Endothelial cell of umbilical vein (primary cell): ENCODE results near the gene FAM136A. TPM values are rescaled to one million over a fixed set of nuclear protein-coding genes. Genes with fewer than 3 reads are reported as not detected.

Experiments
- BruUV-seq: library from RNA; stranded (reverse); fragments of 400-500 nt; replicated peaks from 2 replicates; lab custom pipeline; 2021; lab: Mats Ljungman, UMichigan
- CTCF ChIA-PET: fragments of 300-600, 350-600 bp; sonication (Branson Sonifier 250); formaldehyde crosslinking; loops from one replicate; lab custom pipeline; 2021; ENCODE audit warnings: antibody characterized with exemption, inconsistent platforms; lab: Charles Lee
- POLR2A ChIA-PET: fragments of 300-600, 350-600 bp; sonication (Branson Sonifier 250); formaldehyde crosslinking; loops from one replicate; lab custom pipeline; 2021; ENCODE audit warnings: antibody characterized with exemption, inconsistent platforms; lab: Charles Lee
- DNase-seq: peaks from one replicate; pipeline ENCODE4 v3.0.0-alpha.2; 2011; ENCODE audit warnings: low read depth, low spot score
- FAIRE-seq: peaks from 2 replicates; lab custom pipeline; 2011; peaks lifted over from hg19 to GRCh38; lab: Jason Lieb, UNC
- H2AFZ ChIP-seq: 2 replicates; pipeline ENCODE4 v1.6.0; 2012; ENCODE audit warnings: low read depth, low read length, control low read depth, inconsistent platforms
- H3K27ac ChIP-seq: 2 replicates; pipeline ENCODE4 v1.5.1; 2011; ENCODE audit warnings: low read depth, mild to moderate bottlenecking, control low read depth, low read length, moderate library complexity; ENCODE audit not compliant: insufficient read depth
- H3K27me3 ChIP-seq, 2 experiments: 2 replicates each; pipeline versions ENCODE4 v1.6.0 to v1.6.1; 2011; ENCODE audit warnings: low read length in 2 of 2, mixed read lengths in 1 of 2; ENCODE audit not compliant: control insufficient read depth in 2 of 2, insufficient read depth in 2 of 2
- H3K36me3 ChIP-seq, 2 experiments: 2 replicates in 1 of 2; 3 replicates in 1 of 2; pipeline ENCODE4 v1.5.1; 2011; ENCODE audit warnings: low read length in 2 of 2, mild to moderate bottlenecking in 1 of 2, moderate library complexity in 1 of 2; ENCODE audit not compliant: control insufficient read depth in 2 of 2, insufficient read depth in 2 of 2; ENCODE audit errors: extremely low read depth in 1 of 2
- H3K4me1 ChIP-seq: 3 replicates; pipeline ENCODE4 v1.5.1; 2011; ENCODE audit warnings: mild to moderate bottlenecking, low read length; ENCODE audit not compliant: control insufficient read depth, insufficient read depth; ENCODE audit errors: extremely low read depth
- H3K4me2 ChIP-seq: 2 replicates; pipeline ENCODE4 v1.6.1; 2011; ENCODE audit warnings: low read length, control low read depth, mixed read lengths; ENCODE audit not compliant: insufficient read depth
- H3K4me3 ChIP-seq, 3 experiments: fragments of 200-600 bp in 1 of 3; sonication (generic), shearing (Covaris generic) in 1 of 3; replicated peaks in 1 of 3; 2 replicates each; pipeline ENCODE4 v1.5.1; 2011 to 2016; ENCODE audit warnings: control low read depth in 3 of 3, low read length in 3 of 3, mild to moderate bottlenecking in 2 of 3, inconsistent platforms in 1 of 3, low read depth in 1 of 3, moderate library complexity in 1 of 3; ENCODE audit not compliant: insufficient read depth in 1 of 3
- H3K79me2 ChIP-seq: 2 replicates; pipeline ENCODE4 v1.6.0; 2012; ENCODE audit warnings: low read length, inconsistent platforms; ENCODE audit not compliant: control insufficient read depth, insufficient read depth
- H3K9ac ChIP-seq: replicated peaks from 2 replicates; pipeline ENCODE3; 2011; ENCODE audit warnings: low read length, control low read depth; ENCODE audit not compliant: insufficient read depth; ENCODE audit errors: extremely low read depth
- H3K9me1 ChIP-seq: replicated peaks from 3 replicates; pipeline ENCODE4 v1.6.0; 2011; ENCODE audit warnings: mild to moderate bottlenecking, low read length; ENCODE audit not compliant: control insufficient read depth, insufficient read depth; ENCODE audit errors: extremely low read depth
- H3K9me3 ChIP-seq: replicated peaks from 2 replicates; pipeline ENCODE4 v1.5.1; 2012; ENCODE audit warnings: low read length, inconsistent platforms; ENCODE audit not compliant: control insufficient read depth, insufficient read depth
- H4K20me1 ChIP-seq: replicated peaks from 2 replicates; pipeline ENCODE3; 2011; ENCODE audit warnings: mild to moderate bottlenecking, low read length; ENCODE audit not compliant: control insufficient read depth, insufficient read depth; ENCODE audit errors: extremely low read depth
- CTCF ChIP-seq, 2 donors: IDR thresholded peaks; 1 replicate in 1 of 2; 2 replicates in 1 of 2; pipeline ENCODE4 v1.5.1; 2011; ENCODE audit warnings: low read length in 2 of 2, mild to moderate bottlenecking in 2 of 2, moderate library complexity in 2 of 2, control low read depth in 1 of 2, inconsistent platforms in 1 of 2, low read depth in 1 of 2; ENCODE audit not compliant: insufficient read depth in 1 of 2; ENCODE audit errors: extremely low read depth in 1 of 2
- EZH2 ChIP-seq: IDR thresholded peaks from 2 replicates; pipeline ENCODE4 v1.6.1; 2012; ENCODE audit warnings: borderline replicate concordance, low read depth, mild to moderate bottlenecking, moderate library complexity, low read length, inconsistent platforms; ENCODE audit not compliant: severe bottlenecking
- FOS ChIP-seq: IDR thresholded peaks from 2 replicates; pipeline ENCODE4 v1.6.1; 2011; ENCODE audit warnings: mild to moderate bottlenecking, low read length, moderate library complexity, borderline replicate concordance; ENCODE audit not compliant: insufficient read depth
- JUN ChIP-seq: IDR thresholded peaks from 2 replicates; pipeline ENCODE4 v1.6.1; 2011; ENCODE audit warnings: borderline replicate concordance, low read depth; ENCODE audit not compliant: insufficient read length, insufficient read depth
- MYC ChIP-seq: IDR thresholded peaks from one replicate; pipeline ENCODE4 v1.6.1; 2011; ENCODE audit warnings: mild to moderate bottlenecking, low read depth, low read length
- POLR2A ChIP-seq: IDR thresholded peaks from 2 replicates; pipeline ENCODE4 v1.6.1; 2012; ENCODE audit warnings: low read depth, mild to moderate bottlenecking, control low read depth, low read length
- POLR2AphosphoS5 ChIP-seq: IDR thresholded peaks from 2 replicates; pipeline ENCODE4 v1.6.1; 2012; ENCODE audit warnings: low read depth, mild to moderate bottlenecking, control low read depth, low read length, moderate library complexity; ENCODE audit not compliant: insufficient read depth
- dilution Hi-C: fragments of 300-500 bp; cut with MboI; formaldehyde crosslinking; loops from one replicate; pipeline ENCODE4 v1.15.0; 2019; ENCODE audit warnings: low sequenced_read_pairs; ENCODE audit not compliant: extremely low pct_ligation_motif_present
- intact Hi-C: fragments of 100-400 bp; cut with micrococcal nuclease; formaldehyde crosslinking; loops from one replicate; pipeline ENCODE4 v1.10.0; 2022
- polyA plus RNA-seq, 4 experiments: library from polyadenylated mRNA; depleted of rRNA in 3 of 4; stranded (reverse) in 3 of 4; unstranded in 1 of 4; fragments of >200 nt; gene quantifications; 2 replicates each; pipeline versions ENCODE4 v1.2.1 to v1.2.3, GENCODE V29; 2011 to 2012; ENCODE audit warnings: missing spikeins in 1 of 4
- total RNA-seq: library from RNA; stranded (reverse); gene quantifications from 2 replicates; pipeline ENCODE4 v1.2.3, GENCODE V29; 2021

Gene FAM136A
- total and polyA plus RNA-seq, 2 donors (not counting 3 experiments of a cell fraction or from before 2014, with no cell fraction given), result 28.3 to 42.4 TPM

GRCh38 chr2:70328921-70329561 lies 27.2 kb upstream of the FAM136A start:
- Histone ChIP-seq H3K4me2 (no peak overlapping the region), H4K20me1 (no peaks in the 10 kb centered on the region), H3K79me2 (no peaks in the 10 kb centered on the region), H3K9me1 (no peaks in the 10 kb centered on the region), H3K9ac (no peak overlapping the region), H3K36me3 (no peaks in the 10 kb centered on the region), H3K27me3 (peaks cover 0 to 6% of the 10 kb centered on the region in 2 experiments), H3K27ac (no peak overlapping the region), H2AFZ (no peak overlapping the region), H3K9me3 (no peaks in the 10 kb centered on the region), H3K4me1 (no peaks in the 10 kb centered on the region), H3K4me3 (no peak overlapping the region)
- no peak for TF ChIP-seq FOS
- no peak for TF ChIP-seq EZH2
- TF ChIP-seq JUN, result no peak
- no peak for TF ChIP-seq POLR2A
- no peak for TF ChIP-seq MYC
- TF ChIP-seq CTCF (IDR thresholded peaks at IDR 0.05; ENCODE audit: extremely low read depth in 1 of 2, insufficient read depth in 1 of 2, low read depth in 1 of 2, low read length in 2 of 2), result no peak
- TF ChIP-seq POLR2AphosphoS5, result no peak
- BruUV-seq, result no TSS peak
- POLR2A ChIA-PET, result no interaction called here
- intact Hi-C loops, result no loop called here
- no peak for FAIRE-seq
- CTCF ChIA-PET, result interaction anchor here (0.8 to 2.0 kb wide), 7 partner anchors 9 to 619 kb away, joined by 3 to 8 read pairs (median 4); partner anchors contain the start of gene FAM136A
- DNase-seq, result no peak
- dilution Hi-C loops, result no loop called here
